CD1c-positive myeloid dendritic cell (primary cell): ENCODE results near the gene IGFBP5.

Experiments
- DNase-seq: peaks from one replicate; pipeline ENCODE4 v3.0.0-alpha.2; 2016; ENCODE audit errors: extremely low spot score

The IGFBP5 gene

DNA sequence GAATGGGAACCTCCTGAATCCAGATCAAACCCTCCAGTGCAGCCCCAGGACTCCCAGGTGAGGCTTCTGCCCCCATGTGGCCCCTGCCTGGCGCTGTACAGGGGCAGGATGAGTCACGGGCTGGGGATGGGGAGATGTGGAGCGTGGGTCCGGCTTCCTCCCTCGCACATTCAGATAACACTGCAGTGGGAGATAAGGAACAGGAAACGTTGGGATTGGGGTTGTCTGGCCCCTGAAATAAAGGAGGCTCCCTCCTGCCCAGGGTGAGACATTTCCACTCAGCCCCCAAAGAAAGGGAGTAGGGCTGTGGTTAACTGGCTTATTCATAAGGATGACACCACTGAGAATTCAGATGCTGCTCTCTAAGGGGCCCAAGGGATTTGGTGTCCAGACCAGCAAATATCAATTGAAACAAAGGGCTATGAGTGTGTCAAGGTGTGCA is 30.7 kb downstream of the IGFBP5 start:
- DNase-seq, result no peak

DNA sequence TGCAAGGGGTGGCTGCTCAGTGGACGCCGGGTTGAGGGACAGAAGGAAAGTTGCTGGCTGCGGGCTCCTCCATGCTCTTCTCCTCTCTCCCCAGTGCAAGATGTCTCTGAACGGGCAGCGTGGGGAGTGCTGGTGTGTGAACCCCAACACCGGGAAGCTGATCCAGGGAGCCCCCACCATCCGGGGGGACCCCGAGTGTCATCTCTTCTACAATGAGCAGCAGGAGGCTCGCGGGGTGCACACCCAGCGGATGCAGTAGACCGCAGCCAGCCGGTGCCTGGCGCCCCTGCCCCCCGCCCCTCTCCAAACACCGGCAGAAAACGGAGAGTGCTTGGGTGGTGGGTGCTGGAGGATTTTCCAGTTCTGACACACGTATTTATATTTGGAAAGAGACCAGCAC is 31.5 kb downstream of the IGFBP5 start:
- no peak for DNase-seq

DNA sequence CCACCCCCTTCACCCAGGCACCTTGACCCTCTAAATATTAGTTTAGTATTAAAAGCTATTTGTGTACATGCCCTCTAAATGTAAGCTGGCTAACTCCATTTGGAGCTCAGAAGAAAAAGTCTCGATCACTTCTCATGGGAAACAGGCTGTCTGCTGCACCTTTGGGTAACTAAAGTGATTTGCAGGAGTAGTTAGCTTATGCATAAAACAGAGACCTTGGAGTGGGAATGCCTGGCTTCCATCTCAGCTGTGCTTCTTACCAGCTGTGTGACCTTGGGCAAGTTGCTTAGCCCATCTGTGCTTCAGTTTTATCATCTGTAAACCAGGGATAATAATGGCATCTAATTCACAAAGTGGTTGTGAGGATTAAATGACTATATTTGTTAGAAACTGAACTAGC is 32.2 kb downstream of the IGFBP5 start:
- DNase-seq, result no peak

DNA sequence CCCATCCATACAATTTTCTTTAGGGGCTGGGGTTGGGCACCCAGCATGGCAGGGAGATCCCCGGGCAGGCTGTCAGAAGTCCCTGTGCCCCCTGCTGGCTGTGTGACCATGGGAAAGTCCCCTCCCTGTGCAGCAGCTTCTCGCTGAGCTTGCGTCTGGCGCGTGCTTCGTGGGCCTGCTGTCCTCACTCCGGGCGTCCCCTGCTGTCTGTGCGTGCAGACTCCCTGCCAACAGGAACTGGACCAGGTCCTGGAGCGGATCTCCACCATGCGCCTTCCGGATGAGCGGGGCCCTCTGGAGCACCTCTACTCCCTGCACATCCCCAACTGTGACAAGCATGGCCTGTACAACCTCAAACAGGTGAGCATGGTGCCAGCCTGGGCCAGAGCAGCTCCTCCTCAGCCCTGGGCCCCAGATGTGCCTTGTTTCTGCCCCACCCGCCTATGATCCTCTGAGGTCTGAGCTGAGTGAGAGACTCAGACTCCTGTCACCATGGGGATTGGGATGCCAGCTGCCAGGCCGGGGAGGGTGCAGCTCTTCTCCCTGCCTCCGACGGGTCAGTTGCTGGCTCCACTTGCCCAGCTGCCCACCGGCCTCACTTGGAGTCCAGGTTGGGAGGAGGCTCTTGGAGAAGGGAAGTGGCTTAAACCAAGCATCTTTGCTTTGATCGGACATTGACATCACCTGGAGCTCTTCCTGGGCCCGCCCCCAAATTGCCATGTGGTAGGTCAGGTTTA is 33.5 kb downstream of the IGFBP5 start:
- no peak for DNase-seq

DNA sequence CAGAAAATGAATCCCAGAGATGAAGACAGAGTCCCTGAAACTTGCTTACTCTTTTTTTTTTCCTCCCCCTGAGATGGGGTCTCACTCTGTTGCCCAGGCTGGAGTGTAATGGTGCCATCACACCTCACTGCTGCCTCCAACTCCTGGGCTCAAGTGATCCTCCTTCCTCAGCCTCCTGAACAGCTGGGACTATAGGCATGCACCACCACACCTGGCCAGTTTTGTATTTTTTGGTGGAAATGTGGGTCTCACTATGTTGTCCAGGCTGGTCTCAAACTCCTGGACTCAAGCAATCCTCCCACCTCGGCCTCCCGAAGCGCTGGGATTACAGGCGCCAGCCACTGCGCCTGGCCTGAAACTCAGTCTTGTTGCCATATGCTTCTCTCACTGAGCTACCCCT is 34.3 kb downstream of the IGFBP5 start:
- DNase-seq, result no peak

DNA sequence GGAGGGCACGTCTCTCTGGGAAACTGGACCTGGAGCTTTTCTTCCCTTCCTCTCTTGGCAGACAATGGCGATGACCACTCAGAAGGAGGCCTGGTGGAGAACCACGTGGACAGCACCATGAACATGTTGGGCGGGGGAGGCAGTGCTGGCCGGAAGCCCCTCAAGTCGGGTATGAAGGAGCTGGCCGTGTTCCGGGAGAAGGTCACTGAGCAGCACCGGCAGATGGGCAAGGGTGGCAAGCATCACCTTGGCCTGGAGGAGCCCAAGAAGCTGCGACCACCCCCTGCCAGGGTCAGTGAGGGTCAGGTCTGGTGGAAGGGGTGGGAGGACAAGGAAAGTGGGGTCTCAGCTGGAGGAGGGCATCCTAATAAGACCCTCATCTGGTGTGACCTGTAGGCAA is 34.9 kb downstream of the IGFBP5 start:
- no peak for DNase-seq

DNA sequence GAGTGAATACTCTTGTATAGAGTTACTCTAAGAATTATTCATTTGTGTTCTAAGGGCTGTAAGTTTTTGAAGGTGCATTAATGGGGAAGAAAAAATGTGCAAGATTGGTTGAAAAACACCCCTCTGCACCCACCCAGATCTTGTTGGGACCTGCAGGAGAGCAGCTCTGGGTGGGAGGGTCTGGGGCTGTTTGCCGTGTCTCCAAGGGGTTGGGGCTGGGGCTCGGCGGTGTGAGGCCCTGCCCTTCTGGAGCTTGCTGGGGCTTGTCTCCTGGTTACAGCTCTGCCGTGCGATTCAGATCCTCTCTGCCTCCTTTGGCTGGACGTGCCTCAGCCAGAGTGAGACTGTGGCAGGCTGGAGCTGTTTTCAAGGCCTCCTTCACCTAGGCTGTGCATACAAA is 36.1 kb downstream of the IGFBP5 start:
- no peak for DNase-seq

DNA sequence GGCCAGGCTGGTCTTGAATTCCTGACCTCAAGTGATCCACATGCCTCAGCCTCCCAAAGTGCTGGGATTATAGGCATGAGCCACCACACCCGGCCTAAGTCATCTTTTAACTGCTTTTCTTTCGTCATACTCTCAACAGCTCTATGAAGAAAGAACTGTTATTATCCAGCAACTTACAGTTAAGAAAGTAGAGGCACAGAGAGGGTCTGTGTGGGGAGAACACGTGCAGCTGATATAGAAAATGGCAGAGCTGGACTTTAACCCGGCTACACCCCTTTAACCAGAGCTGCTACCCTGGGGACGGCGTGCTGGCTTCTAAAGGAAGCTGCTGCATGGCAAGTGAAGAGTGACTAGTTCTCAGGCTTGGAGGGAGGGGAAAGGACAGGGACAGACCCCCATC is 36.6 kb downstream of the IGFBP5 start:
- DNase-seq, result no peak

DNA sequence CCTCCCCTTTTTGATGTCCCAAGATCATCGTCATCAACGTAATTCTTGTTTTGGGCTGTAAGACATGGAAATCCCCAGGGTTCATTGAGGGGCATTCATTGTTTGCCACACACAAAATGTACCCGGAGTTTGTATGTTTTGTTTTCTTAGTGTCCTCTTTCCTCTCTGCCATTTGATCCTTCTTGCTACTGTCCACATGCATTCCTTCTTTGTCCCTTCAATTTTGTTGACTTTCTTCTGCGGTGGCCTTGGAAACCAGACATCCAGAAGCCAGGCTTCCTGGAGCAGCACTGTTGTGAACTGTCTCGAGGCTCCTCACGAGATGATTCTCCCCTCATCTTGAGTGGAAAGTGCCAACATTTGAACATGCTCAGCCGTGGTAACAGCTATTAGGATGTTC is 37.4 kb downstream of the IGFBP5 start:
- no peak for DNase-seq

DNA sequence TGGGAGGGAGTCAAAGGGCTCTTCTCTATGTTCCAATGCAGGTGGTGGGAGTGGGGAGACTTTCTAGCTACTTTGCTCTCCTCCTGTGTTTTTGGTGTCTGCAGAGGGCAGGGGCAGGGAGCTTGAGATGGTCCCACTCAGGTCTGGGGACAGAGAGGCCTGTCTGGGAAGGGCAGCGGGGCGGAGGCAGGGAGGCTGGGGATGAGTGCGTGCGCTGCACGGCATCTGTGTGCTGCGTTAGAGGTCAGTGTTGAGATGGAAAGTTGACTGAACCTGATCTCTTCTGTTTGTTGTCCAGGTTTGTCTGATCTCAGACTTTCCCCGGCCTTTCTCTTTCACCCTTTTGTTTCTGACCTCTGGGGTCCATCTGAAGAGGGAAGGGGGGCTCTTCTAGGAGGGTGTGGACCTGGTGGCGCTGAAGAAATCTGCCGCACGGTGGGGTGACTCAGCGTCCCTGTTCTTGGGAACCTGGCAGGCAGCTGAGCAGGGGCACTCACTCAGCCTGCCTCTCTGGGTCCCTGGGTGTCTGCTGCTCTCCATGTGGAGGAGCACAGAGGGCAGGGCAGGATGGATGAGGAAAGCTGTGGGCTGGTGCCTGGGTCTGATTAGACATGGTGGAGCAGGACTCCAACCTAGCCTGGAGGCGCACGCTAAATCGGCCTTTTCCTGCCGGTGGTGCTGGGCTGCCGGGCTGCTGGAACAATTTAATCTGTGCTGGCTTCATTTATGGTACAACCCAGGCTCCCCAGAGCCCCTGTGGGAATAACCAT is 38.1 kb downstream of the IGFBP5 start:
- DNase-seq, result no peak

DNA sequence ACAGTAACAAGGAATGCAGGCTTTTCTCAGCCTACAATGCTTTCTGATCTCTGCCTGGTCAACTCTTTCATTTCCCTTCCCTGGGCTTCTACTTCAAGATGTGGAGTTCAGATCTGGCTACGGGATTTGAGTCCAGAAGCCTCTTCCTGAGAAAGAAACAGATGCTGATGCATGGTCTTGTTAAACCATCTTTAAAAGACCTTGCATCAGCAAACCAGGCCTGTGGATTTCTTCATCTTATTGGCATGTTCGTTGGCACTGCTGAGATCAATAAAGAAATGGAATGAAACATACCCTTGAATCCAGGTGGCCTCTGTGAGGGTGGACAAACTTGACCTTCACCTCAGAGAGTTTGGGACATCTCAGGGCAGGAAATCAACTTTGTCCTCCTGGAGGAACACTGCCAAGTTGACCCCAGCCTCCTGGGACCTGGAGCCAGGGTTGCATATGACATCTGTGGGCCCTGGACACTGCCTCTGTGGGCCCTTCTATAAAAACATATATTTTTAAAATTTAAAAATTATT is 40.8 kb downstream of the IGFBP5 start:
- DNase-seq, result no peak

DNA sequence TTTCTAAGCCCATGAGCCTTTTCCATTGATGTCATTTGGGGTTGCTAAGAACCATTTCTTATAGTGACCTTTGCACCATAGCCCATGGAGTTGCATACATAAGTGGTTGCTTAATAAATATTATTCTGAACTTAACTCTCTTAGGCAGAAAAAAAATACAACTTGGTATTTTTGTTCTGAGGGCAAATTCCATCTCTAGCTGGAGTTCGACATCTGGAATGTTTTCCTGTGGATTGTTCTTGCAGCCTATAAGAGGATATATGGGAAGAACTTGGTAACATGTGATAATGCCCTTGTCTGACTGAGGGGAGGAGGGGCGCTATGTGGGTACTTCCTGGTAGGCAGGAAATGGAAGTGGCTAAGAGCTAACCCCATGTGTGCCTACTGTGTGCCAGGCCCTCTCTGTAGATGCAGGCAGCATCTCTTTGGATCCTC is 41.4 kb downstream of the IGFBP5 start:
- no peak for DNase-seq

DNA sequence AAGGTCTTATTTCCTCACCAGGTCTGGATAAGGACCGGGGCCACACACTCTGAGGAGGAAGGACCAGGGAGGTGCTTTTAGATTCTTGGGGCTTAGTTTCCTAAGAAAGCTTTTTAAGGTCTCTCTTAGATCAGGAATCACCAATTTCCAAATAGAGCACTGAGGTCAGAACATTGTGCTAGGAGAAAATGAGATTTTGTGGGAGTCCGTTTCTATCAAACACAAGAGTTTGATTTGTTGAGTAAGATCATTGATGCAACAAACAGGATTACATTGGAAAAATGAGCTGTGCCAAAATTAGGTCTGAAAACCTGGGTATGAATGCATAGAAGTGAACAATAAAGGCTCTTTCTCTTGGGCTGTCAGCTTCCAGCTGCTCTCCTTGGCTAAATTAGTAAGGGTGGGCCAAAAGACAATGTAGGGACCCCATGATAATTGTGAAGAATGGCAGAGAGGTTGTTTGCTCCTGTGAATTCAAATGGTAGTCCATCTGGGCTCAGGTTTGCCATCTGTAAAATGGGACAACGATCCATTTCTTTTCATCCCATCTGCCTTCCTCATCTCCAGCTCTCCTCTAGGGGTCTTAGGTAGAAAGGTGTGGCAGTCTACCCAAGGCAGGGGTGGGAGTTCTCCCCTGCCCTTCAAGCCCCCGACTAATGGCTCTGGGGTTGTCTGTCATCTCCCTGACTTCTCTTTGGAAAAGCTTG is 42.1 kb downstream of the IGFBP5 start:
- no peak for DNase-seq

DNA sequence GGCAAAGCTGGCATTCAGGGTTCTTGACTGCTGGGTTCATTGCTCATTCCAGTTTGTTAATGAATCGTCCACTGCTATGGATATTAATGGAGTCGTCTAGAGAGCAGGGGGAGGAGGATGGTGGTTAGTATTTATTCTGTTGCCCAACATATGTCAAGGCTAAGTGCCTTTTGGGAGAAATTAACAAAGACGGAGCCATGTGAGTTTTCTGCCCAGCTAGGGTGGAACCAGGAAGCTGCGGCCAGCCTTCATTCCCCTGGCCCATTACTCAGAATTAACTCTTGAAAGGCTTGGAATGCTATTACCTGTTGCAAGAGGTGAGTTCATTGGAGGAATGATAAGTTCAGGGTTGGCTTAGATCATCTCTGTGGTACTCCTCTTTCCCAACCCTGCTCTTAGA is 42.8 kb downstream of the IGFBP5 start:
- DNase-seq, result no peak

DNA sequence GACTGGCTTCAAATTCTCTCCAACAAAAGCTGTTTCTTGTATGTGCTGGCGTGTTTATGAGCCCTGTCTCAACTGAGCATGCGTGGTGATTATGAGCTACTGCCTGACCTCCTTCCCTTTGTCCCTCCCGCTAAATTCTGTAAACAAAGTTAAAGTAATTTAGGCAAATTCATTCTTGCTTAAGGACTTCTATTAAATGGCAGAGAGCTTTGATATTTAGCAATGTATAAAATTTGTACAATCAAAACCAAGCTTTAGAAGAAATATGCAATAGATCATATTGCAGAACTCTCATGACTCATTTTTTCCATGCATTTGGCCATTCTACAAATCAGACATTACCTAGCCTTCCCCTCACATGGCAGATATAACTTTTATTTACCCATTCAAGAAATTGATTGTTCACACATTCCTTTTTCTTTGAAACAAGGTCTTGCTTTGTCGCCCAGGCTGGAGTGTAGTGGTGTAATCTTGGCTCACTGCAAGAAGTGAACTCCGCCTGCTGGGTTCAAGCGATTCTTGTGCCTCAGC is 43.9 kb downstream of the IGFBP5 start:
- DNase-seq, result no peak

DNA sequence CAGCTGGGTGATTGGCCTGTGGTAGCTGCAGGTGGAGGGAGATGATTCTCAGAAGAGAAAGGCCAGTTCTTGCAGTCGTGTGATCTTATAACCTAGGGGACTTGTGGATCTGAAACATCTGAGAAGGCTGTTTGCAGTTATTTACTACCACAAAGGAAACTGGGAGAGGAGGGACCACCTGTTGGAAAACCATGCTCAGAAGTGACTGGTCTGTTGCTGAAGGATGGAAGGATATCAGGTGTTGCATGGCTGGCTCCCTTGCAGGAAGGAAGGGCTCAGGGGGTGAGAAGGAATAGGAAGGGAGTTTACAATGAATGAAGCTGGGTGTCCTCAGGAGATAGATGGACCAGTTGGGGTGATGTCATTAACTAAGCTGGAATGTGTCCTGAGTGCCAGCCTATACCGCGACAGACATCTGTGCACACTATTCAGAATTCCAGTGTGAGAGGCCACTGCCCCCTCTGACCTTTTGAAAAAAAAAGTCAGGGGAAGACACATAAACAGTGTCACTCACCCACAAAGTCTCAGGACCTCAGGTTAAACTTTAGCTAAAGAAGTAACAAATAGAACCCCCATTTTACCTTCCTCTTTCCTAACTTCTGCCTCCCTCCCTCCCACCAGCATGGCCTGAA is 44.6 kb downstream of the IGFBP5 start:
- no peak for DNase-seq

DNA sequence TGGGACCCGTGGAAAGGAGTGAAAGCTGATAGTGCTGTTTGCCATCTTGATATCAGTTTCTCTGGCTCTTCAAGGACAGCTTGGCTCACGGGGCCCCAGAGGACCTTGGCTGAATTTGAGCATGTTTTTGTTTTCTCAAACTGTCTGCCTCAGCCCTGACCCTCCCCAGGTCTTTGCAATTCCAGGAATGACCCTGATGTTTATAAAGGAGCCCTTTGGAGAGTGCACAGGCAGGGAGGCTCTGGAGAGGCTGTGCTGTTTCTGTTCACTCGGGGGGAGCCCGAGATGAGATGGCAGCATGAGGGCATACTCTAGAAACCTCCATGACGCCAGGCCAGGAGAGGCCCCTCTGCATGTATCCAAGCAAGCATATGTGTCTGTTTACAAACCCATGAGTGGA is 45.8 kb downstream of the IGFBP5 start:
- DNase-seq, result no peak

DNA sequence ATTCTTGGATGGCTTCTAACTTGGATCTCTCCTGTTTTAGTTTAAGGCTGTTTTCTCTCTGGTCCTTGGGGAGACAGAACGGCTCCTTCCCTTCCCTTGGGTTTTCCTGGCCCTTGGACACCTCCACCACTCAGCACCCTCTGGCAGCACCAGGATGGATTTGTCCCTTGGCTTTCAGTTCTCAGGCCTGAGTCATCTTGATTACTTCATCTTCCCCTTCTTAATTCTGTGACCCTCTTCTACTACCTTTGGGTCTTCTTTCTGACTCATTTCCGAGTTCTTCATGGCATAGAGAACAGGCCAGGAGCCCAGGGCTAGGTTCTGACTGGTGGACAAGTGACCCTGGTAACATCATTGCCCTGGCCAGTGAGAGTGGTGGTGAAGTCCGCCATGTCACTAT is 47.2 kb downstream of the IGFBP5 start:
- no peak for DNase-seq

DNA sequence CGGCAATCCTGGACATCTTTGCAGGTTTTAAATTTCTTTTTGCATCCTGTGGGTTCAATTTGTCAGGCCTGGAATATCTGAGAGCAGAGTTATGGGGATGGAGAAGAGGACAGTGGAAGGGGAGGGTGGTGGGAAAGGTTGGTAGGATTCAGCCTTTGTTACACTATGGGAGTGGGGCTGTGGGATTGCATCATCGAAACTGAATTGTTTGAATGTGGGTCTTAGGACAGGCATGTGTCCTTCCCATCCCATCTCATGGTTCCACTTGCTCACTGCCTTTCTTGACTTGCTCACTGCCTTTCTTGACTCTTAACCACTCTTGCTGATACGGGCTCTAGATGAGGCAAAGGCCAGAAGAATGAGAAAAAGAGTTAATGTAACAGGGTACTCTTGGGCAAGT is 49.2 kb downstream of the IGFBP5 start:
- no peak for DNase-seq

DNA sequence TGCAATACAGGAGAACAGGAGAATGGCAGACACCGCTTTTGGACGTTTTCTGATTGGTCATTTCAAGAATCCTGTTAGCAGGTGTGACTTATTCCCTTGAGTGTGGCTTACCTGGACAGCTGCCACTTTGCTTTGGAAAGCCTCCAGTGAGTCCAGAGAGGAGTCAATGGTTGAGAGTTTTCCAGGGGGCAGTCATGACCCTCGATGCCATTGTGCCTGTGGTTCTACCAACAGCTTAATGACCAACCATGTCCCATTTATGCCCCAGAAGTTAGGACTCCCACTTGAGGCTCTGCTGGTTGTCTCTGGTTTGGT is 49.8 kb downstream of the IGFBP5 start:
- DNase-seq, result no peak

DNA sequence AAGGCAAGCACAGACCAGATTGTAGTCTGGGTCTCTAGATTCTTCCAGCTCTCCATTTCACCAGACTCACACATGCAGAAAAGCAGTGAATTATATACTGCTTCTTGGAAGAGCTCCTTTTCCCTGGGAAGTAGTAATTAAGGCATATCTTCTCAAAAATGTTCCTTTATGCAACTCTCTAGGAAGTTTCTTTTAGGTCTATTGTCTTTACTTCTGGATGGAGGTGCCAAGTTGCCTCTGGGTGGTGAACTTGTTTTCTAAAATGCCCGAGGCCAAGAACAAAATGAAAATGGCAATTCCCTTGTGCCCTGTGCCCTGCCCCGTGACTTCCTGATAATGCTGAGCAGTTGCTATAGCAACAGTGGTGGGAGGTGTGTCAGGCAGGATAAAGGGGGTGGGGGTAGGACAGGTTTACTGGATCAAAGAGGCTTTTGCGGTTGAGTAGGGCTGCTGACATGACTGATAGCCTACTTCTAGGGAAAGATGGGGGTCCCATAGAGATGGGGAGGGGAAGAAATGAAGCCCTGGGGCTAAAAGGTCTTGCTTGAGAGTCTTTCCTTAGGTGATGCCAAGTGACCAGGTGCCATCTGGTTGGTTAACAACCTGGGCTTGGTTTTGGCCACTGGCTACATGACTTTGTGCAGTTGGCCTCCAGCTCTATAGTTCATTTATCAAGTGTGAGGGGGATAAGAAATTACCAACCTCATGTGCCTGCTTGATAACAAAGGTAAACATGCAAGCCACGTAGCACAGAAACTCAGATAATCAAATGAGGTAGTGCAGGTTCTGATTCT is 50.3 kb downstream of the IGFBP5 start:
- DNase-seq, result no peak
